T-helper 2 cell treated with Interferon-gamma antibody and Interleukin-4, amounts not matched to agents 100 ng/mL and 5 ng/mL, for 36 hours (primary cell): ENCODE measurements around the gene GUCY2D. TPM values are rescaled to one million over a fixed set of nuclear protein-coding genes. Genes with fewer than 3 reads are reported as not detected.

Source experiments
- intact Hi-C: fragments of 100-400 bp; cut with micrococcal nuclease; formaldehyde crosslinking; loops from one replicate; pipeline ENCODE4 v1.15.1; 2023
- total RNA-seq: library from RNA; stranded (reverse); gene quantifications from 2 replicates; pipeline ENCODE4 v1.2.3, GENCODE V29; 2022

Gene GUCY2D
- total RNA-seq, 1 donor from 2014 or later, result 0.05 TPM

DNA sequence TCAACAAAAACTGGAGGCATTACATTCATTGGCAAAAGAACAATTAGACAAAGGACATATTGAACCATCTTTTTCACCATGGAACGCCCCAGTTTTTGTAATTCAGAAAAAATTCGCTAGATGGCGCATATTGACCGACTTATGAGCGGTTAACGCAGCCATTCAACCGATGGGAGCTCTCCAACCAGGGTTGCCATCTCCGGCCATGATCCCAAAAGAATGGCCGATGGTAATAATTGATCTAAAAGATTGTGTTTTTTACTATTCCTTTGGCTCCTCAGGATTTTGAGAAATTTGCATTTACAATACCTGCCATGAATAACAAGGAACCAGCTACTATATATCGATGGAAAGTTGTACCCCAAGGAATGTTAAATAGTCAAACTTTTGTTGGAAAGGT is 57.9 kb downstream of the GUCY2D start:
- intact Hi-C loops, result loop anchor here (2.0 to 5.0 kb wide), 2 partner anchors 19 to 62 kb away; partner anchors contain the start of gene HES7

DNA sequence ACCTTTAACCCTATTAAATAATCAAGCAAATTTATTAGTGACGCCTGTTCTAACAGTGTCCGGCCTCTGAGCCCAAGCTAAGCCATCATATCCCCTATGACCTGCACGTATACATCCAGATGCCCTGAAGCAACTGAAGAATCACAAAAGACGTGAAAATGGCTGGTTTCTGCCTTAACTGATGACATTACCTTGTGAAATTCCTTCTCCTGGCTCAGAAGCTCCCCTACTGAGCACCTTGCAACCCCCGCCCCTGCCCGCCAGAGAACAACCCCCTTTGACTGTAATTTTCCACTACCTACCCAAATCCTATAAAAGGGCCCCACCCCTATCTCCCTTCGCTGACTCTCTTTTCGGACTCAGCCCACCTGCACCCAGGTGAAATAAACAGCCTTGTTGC is 59.4 kb downstream of the GUCY2D start:
- intact Hi-C loops, result loop anchor here (2.0 to 5.0 kb wide), 2 partner anchors 17 to 60 kb away; partner anchors contain the start of gene HES7

DNA sequence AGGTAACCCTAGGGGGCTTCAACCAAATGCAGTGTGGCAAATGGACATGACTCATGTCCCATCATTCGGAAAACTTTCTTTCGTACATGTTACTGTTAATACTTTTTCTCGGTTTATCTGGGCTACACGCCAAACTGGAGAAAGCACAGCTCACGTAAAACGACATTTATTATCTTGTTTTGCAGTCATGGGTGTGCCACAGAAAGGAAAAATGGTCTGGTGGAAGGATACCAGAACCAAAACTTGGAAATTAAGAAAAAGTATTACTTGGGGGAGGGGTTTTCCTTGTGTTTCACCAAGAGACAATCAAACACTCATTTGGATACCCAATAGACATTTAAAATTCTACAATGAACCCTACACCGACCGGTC is 60.0 kb downstream of the GUCY2D start:
- intact Hi-C loops, result loop anchor here (5.0 kb wide), 1 partner anchor 60 kb away; the partner anchor contains the start of gene HES7

DNA sequence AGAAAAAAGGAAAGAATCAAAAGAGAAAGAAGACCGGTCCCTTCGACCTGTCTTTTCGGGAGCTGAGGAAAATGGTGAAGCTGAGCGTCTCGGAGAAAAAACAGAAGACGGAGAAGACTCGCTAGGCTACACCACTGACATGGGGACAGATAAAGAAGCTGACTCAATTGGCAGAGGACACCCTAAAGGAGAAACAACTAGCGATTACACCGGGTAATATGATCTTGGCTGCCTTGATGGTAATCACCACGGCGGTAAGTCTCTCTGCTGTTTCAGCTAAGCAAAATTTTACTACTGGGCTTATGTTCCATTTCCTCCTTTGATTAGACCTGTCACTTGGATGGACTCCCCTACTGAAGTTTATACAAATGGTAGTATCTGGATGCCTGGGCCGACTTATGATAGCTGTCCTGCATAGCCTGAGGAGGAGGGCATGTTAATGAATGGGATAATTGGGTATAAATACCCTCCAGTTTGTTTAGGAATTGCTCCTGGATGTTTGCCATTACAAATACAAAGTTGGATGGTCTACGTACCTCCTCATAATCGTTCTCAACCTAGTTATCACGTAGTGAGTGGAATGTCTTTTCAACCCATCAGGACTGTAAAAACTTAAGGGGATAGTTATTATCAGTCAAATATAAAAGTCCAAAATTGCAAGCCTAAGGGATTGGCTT is 60.5 kb downstream of the GUCY2D start:
- intact Hi-C loops, result loop anchor here (5.0 kb wide), 1 partner anchor 59 kb away; the partner anchor contains the start of gene HES7

DNA sequence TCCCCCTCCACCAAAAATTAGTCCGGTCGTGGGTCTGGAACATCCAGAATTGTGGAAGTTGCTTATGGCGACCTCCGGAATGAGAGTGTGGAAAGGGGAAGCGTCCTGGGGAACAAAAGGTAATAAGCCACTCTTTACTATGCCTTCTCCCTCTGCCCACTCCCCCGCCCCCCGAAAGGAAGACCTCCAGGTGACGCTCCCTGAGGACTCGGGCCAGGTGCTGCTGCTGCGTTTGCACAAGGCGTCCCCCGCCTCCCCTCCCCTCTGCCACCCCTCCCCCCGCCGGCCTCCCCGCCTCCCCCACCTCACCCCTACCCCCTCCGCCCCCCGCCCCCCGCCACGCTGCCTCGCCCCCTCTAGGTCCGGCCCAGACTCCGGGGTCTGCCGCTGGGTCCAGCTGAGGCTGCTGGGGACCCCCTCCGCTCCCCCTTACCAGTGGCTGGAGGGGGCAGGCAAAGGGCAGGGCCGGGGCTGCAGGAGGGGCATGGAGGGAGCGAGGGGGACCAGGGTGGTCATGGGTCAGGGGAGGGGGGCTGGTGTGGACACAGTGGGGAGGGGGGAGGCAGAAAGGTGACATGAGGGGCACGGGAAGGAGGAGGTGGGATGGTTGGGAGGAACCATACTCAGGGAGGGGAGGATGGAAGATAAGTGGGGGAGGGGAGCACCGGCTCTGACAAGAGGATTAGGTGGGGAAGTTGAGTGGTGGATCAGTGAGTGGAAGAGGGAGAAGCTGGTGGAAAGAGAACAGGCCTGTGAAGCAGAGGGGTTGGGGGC is 61.5 kb downstream of the GUCY2D start:
- intact Hi-C loops, result loop anchor here (5.0 kb wide), 1 partner anchor 58 kb away; the partner anchor contains the start of gene HES7

DNA sequence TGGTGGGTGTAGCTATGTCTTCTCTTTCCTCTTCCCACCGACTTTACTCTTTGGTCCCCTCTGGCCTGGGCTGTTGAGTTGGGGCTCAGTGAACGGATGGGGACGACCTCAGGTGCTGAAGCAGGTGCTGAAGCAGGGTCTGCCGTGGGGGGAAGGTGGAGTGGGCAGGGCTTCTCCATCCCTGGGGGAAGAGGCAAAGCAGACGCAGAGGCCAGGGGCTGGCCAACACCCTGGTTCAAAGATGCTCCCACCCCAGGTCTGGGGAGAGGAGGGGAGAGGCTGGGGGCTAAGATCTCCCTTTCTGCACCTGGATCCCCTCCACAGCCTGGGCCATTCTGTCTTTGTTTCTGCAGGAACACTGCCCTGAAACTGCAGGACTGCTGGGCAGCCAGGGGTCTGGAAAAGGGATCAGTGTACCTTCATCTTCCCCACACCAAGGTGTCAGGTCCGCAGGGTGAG is 62.2 kb downstream of the GUCY2D start:
- intact Hi-C loops, result loop anchor here (5.0 kb wide), 1 partner anchor 58 kb away; the partner anchor contains the start of gene HES7

DNA sequence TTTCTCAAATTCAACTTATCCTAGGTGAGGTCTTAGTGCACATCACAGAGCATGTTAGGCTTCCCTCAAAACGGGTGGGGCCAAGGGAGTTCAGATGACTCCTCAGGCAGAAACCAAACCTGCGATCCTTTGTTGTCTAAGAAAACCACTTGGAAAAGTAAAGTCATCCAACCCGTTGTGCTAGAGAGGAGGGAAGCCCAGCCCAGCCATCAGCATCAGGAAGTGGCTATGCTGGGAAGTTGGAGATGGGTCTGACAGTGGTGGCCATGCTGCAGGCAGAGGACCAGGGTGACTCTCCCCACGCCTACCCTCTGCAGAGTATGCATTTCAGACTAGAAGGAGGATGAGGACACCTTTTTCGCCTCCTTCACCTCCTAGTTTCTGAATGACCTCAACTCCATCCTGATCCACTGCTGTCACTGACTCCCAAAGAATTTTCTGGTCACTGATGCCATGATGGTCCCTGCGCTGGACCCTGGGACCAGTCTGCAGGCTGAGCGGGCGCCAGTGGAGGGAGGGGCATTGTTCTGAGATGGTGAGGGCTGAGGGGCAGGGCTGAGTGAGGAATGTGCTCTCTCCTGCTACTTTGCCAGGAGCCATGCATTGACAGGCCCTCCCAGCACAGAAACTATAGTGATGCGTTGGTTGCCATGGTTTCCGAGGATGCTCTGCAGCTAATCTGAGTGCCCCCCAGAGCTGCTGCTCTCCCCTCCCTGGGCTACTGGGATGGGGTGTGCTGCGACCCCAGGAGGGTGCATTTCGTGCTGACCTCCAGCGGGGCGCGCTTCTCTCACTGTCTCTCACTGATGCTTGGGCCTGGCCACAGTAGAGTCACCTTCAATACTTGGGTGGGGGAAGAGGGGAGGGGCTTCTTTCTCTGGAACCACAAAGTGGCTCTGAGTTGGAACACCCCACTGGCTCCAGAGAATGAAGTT is 64.7 kb downstream of the GUCY2D start:
- intact Hi-C loops, result no loop called here

DNA sequence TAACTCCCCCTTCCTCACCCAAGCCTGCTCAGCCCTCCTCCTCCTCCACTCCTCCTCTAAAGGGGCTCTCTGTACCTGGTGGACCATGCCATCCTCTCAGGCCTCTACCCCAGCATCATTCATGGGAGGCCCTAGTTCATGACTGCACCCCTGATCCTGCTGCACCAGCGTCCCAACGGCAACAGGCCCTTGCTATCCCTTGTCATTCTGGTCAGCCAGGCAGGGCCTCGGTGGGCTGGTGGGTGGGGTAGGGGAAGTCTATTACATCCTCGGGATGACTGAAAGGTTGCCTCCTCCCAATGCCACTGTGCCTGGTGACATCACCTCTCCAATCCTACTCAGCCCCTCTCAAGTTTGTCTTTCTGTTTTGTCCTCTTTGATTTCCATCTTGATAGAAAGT is 65.4 kb downstream of the GUCY2D start:
- intact Hi-C loops, result no loop called here

DNA sequence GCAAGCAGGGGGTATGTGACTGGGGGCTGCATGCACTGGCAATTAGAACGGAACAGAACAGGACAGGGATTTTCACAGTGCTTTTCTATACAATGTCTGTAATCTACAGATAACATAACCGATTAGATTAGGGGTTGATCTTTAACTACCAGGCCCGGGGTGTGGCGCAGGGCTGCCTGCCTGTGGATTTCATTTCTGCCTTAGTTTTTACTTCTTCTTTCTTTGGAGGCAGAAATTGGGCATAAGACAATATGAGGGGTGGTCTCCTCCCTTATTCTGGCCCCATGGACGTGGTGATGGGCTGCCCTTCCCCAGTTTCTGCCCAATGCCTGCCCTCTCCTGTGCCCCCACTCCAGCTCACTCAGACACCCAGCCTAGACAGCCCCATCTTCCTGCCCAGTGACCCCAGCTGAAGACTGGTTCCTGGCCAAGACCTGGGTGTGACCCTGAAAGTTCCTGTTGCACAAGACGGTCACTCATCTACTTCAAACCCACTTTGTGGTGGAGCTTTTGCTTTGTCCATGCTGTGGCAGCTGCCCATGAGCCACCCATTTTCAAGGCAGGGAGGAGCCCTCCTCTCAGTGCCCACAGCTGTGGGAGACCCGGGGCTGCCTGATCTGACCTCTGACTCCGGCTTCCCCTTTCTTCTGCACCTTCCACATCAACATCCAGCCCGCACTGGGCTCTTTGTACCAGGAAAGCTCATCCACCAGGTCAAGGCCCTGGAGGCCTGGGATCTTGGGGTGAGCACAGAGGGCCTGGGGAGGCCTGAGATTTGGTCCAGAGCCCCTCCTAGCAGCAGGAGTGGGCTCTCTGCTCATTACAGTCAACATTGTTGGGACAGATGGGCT is 66.5 kb downstream of the GUCY2D start:
- intact Hi-C loops, result no loop called here

DNA sequence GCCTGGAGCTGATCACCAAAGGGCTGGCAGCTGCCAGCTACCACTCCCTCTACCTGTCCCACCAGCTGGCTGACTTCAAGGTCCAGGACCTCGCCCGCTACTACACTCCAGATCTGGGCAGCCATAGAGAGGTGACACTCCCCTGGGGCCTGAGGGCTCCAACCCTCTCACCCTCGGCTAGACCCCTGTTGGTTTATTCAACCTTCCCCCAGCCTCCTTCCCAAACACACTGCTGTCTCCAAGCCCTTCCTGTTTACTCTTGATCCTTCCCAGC is 67.1 kb downstream of the GUCY2D start:
- intact Hi-C loops, result no loop called here

Other genes with a start within 250 kb of the GUCY2D start
- 13.8 and 13.9 TPM in 2 replicates for gene KDM6B, start 168.4 kb upstream of the GUCY2D start, total RNA-seq
- 0.57 and 0.82 TPM in 2 replicates for gene TMEM88, start 147.5 kb upstream of the GUCY2D start, total RNA-seq
- gene NAA38, start 145.1 kb upstream of the GUCY2D start, total RNA-seq, result 74.9 TPM in 2 replicates
- gene CYB5D1, start 144.6 kb upstream of the GUCY2D start, total RNA-seq, result 7.3 TPM in 2 replicates
- gene CHD3, start 113.8 kb upstream of the GUCY2D start, total RNA-seq, result 212 and 213 TPM in 2 replicates
- 3.6 TPM in 2 replicates for gene RNF227, start 86.3 kb upstream of the GUCY2D start, total RNA-seq
- 9.2 and 10.7 TPM in 2 replicates for gene KCNAB3, start 72.8 kb upstream of the GUCY2D start, total RNA-seq
- 216 and 217 TPM in 2 replicates for gene TRAPPC1, start 70.7 kb upstream of the GUCY2D start, total RNA-seq
- 54.4 and 58.1 TPM in 2 replicates for gene CNTROB, start 70.4 kb upstream of the GUCY2D start, total RNA-seq
- gene ALOX15B, start 36.4 kb downstream of the GUCY2D start, total RNA-seq, result not detected in 2 replicates
- gene ALOX12B, start 85.1 kb downstream of the GUCY2D start, total RNA-seq, result not detected in 2 replicates
- gene ALOXE3, start 115.9 kb downstream of the GUCY2D start, total RNA-seq, result not detected in 2 replicates
- gene HES7, start 121.5 kb downstream of the GUCY2D start, total RNA-seq, result 0.55 and 0.61 TPM in 2 replicates
- gene PER1, start 149.8 kb downstream of the GUCY2D start, total RNA-seq, result 20.4 and 26.4 TPM in 2 replicates
- gene VAMP2, start 160.3 kb downstream of the GUCY2D start, total RNA-seq, result 64.6 and 67.0 TPM in 2 replicates
- 26.1 and 26.4 TPM in 2 replicates for gene TMEM107, start 173.8 kb downstream of the GUCY2D start, total RNA-seq
- 11.5 and 11.6 TPM in 2 replicates for gene BORCS6, start 187.6 kb downstream of the GUCY2D start, total RNA-seq
- 153 and 157 TPM in 2 replicates for gene AURKB, start 208.0 kb downstream of the GUCY2D start, total RNA-seq
- 90.7 and 97.9 TPM in 2 replicates for gene CTC1, start 245.4 kb downstream of the GUCY2D start, total RNA-seq
- 91.7 and 100 TPM in 2 replicates for gene PFAS, start 246.7 kb downstream of the GUCY2D start, total RNA-seq